Liver (tissue), 9 donors: ENCODE measurements around the gene IGSF6. TPM values are rescaled to one million over a fixed set of nuclear protein-coding genes. Genes with fewer than 3 reads are reported as not detected.
A peak's percentile ranks its signal among the peaks of the same experiment; 100 is the strongest.

Experiments used
- DNase-seq: peaks from one replicate; pipeline ENCODE4 v3.0.0-alpha.2; 2017; ENCODE audit warnings: low spot score
- H3K27ac ChIP-seq, 2 donors: one replicate each; pipeline ENCODE4 v1.7.0; 2013; ENCODE audit warnings: inconsistent platforms in 2 of 2, low read length in 2 of 2, control low read depth in 1 of 2, low read depth in 1 of 2, mild to moderate bottlenecking in 1 of 2
- H3K27me3 ChIP-seq, 4 donors: one replicate each; pipeline versions ENCODE4 v1.6.1 to v1.7.0; 2013; ENCODE audit warnings: low read length in 3 of 4, inconsistent platforms in 1 of 4, mild to moderate bottlenecking in 1 of 4, moderate library complexity in 1 of 4; ENCODE audit not compliant: control insufficient read depth in 4 of 4, insufficient read depth in 4 of 4
- H3K36me3 ChIP-seq, 4 donors: one replicate each; pipeline versions ENCODE4 v1.6.1 to v1.7.0; 2013; ENCODE audit warnings: low read length in 3 of 4, mild to moderate bottlenecking in 3 of 4, low read depth in 1 of 4, moderate library complexity in 1 of 4; ENCODE audit not compliant: control insufficient read depth in 4 of 4, insufficient read depth in 3 of 4
- H3K4me1 ChIP-seq, 4 donors: one replicate each; pipeline versions ENCODE4 v1.6.1 to v1.7.0; 2013; ENCODE audit warnings: low read length in 3 of 4, mild to moderate bottlenecking in 3 of 4, moderate library complexity in 1 of 4; ENCODE audit not compliant: control insufficient read depth in 4 of 4, insufficient read depth in 4 of 4
- H3K4me3 ChIP-seq, 3 donors: one replicate each; pipeline versions ENCODE4 v1.6.1 to v1.7.0; 2013; ENCODE audit warnings: low read length in 3 of 3, control low read depth in 1 of 3, low read depth in 1 of 3, mild to moderate bottlenecking in 1 of 3
- H3K9ac ChIP-seq, 2 donors: one replicate each; pipeline ENCODE4 v1.7.0; 2013; ENCODE audit warnings: low read length in 2 of 2, mild to moderate bottlenecking in 2 of 2, moderate library complexity in 2 of 2, control low read depth in 1 of 2, low read depth in 1 of 2
- H3K9me3 ChIP-seq, 4 donors: one replicate each; pipeline versions ENCODE4 v1.6.1 to v1.7.0; 2013; ENCODE audit warnings: low read length in 3 of 4; ENCODE audit not compliant: control insufficient read depth in 4 of 4
- EGR1 ChIP-seq, 2 donors: IDR thresholded peaks; 2 replicates each; pipeline ENCODE4 v1.6.1; 2016 to 2018; ENCODE audit warnings: antibody characterized with exemption in 2 of 2, low read depth in 2 of 2
- FOXA1 ChIP-seq: IDR thresholded peaks from 2 replicates; pipeline ENCODE4 v1.6.1; 2016; ENCODE audit warnings: antibody characterized with exemption
- GABPA ChIP-seq, 2 donors: IDR thresholded peaks in 1 of 2; conservative IDR thresholded peaks in 1 of 2; 2 replicates each; pipeline ENCODE4 v1.6.1; 2016; ENCODE audit warnings: antibody characterized with exemption in 2 of 2, mild to moderate bottlenecking in 1 of 2, moderate library complexity in 1 of 2
- HNF4A ChIP-seq, 2 donors: conservative IDR thresholded peaks; 2 replicates each; pipeline ENCODE4 v1.6.1; 2016; ENCODE audit warnings: antibody characterized with exemption in 2 of 2, mild to moderate bottlenecking in 2 of 2
- HNF4G ChIP-seq: IDR thresholded peaks from 2 replicates; pipeline ENCODE4 v1.6.1; 2016; ENCODE audit warnings: antibody characterized with exemption
- JUND ChIP-seq, 2 donors: IDR thresholded peaks; 2 replicates each; pipeline ENCODE4 v1.6.1; 2016; ENCODE audit warnings: antibody characterized with exemption in 2 of 2
- MAX ChIP-seq: IDR thresholded peaks from 2 replicates; pipeline ENCODE4 v1.6.1; 2016; ENCODE audit warnings: antibody characterized with exemption
- NR2F2 ChIP-seq: IDR thresholded peaks from 2 replicates; pipeline ENCODE4 v1.6.1; 2016; ENCODE audit warnings: antibody characterized with exemption
- RAD21 ChIP-seq, 2 donors: IDR thresholded peaks; 2 replicates each; pipeline ENCODE4 v1.6.1; 2016; ENCODE audit warnings: antibody characterized with exemption in 2 of 2, mild to moderate bottlenecking in 2 of 2
- RXRA ChIP-seq, 2 donors: IDR thresholded peaks; 2 replicates each; pipeline ENCODE4 v1.6.1; 2017 to 2018; ENCODE audit warnings: antibody characterized with exemption in 2 of 2, mild to moderate bottlenecking in 1 of 2
- SP1 ChIP-seq: IDR thresholded peaks from 2 replicates; pipeline ENCODE4 v1.6.1; 2018; ENCODE audit warnings: antibody characterized with exemption, mild to moderate bottlenecking
- TAF1 ChIP-seq: conservative IDR thresholded peaks from 2 replicates; pipeline ENCODE4 v1.6.1; 2016; ENCODE audit warnings: antibody characterized with exemption, mild to moderate bottlenecking
- YY1 ChIP-seq: IDR thresholded peaks from 2 replicates; pipeline ENCODE4 v1.6.1; 2016; ENCODE audit warnings: antibody characterized with exemption, mild to moderate bottlenecking
- WGBS: extraction: QIAGEN DNeasy Blood & Tissue Kit; methylation state at CpG from one replicate; pipeline ENCODE4 v1.1.7; 2013; 5-methylcytosine and 5-hydroxymethylcytosine counted together
- polyA plus RNA-seq, 2 donors: library from polyadenylated mRNA; stranded (reverse) in 1 of 2; unstranded in 1 of 2; fragments of 200-250 nt in 1 of 2; fragments of >200 nt in 1 of 2; fragmentation: Nextera tagmentation in 1 of 2; extraction: Ambion mirVana in 1 of 2; gene quantifications; one replicate each; pipeline versions ENCODE4 v1.2.1 to v1.2.3, GENCODE V29; 2013 to 2015
- total RNA-seq, 2 donors: library from RNA; depleted of rRNA; stranded (reverse); fragments of >200 nt; gene quantifications; one replicate each; pipeline ENCODE4 v1.2.3, GENCODE V29; 2014
- TF ChIP-seq, protein P1 (sequence below): fragments of 150-350 bp; IDR thresholded peaks from 2 replicates; pipeline ENCODE4 v1.5.1; 2017; ENCODE audit warnings: improper control_type of control experiment, low read depth, low read length; ENCODE audit not compliant: missing input control
- TF ChIP-seq, protein P2 (sequence below): IDR thresholded peaks from 2 replicates; pipeline ENCODE4 v1.6.1; 2016; ENCODE audit warnings: antibody characterized with exemption
- TF ChIP-seq, protein P3 (sequence below): IDR thresholded peaks from 2 replicates; pipeline ENCODE4 v1.6.1; 2016; ENCODE audit warnings: antibody characterized with exemption, mild to moderate bottlenecking
- TF ChIP-seq, protein P4 (sequence below): IDR thresholded peaks from 2 replicates; pipeline ENCODE4 v1.6.1; 2016; ENCODE audit warnings: antibody characterized with exemption
- donor health status: healthy.
- donor health status: healthy.
- donor health status: healthy.
- donor health status: healthy.
- donor health status: healthy.

IGSF6 gene
- total and polyA plus RNA-seq, 4 donors: 2.6 to 27.3 (median 5.4) TPM

DNA sequence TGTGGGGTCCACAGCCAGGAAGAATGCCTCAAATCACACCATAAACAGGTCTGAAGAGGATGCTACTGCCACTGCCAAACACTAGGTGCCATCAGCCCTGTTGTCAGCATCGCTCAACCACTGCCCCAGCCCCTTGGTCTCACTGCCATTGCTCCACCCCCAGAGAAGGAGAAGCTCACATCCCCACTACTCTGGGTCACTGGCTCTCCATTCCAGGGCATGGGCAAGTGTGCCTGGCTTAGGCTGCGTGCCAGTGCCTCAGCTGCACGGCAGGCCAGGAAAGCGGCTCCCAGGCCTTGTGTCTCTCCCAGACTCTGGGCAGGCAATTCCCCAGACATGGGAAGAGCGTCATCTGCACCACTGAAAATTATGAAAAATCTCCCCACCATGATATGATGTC is 1.2 kb upstream of the IGSF6 start:
- no peak overlapping the region for H3K4me3 ChIP-seq

DNA sequence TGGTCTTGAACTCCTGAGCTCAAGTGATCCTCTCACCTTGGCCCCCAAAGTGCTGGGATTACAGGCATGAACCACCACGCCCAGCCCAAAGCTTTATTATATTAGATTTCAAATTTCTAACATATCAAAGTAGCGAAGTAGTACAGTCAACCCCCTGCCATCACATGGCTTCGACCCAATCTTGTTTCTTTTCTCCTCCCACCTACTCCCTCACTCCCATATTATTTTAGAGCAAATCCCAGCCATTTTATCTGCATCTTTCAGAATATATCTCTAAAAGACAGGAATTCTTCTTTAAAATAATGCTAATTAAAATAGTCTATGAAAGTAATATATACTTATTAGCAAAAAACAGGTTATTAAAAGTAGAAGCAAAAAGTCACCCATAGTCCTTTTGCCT is 893 bp downstream of the IGSF6 start:
- DNase-seq: no peak
- Histone ChIP-seq H3K4me3 (no peak overlapping the region), H3K27ac (peak overlapping the region; percentile 0 to 46), H3K27me3 (no peaks in the 10 kb centered on the region), H3K9ac (no peak overlapping the region), H3K4me1 (peaks cover 0 to 1% (median 0%) of the 10 kb centered on the region in 4 donors), H3K9me3 (no peaks in the 10 kb centered on the region), H3K36me3 (peaks cover 0 to 3% (median 2%) of the 10 kb centered on the region in 4 donors)
- 93% methylated on average over 3 of the region's 3 CpGs for WGBS
- TF ChIP-seq HNF4A (conservative IDR thresholded peaks at IDR 0.05): no peak
- no peak for TF ChIP-seq SP1
- TF ChIP-seq, protein P1, sequence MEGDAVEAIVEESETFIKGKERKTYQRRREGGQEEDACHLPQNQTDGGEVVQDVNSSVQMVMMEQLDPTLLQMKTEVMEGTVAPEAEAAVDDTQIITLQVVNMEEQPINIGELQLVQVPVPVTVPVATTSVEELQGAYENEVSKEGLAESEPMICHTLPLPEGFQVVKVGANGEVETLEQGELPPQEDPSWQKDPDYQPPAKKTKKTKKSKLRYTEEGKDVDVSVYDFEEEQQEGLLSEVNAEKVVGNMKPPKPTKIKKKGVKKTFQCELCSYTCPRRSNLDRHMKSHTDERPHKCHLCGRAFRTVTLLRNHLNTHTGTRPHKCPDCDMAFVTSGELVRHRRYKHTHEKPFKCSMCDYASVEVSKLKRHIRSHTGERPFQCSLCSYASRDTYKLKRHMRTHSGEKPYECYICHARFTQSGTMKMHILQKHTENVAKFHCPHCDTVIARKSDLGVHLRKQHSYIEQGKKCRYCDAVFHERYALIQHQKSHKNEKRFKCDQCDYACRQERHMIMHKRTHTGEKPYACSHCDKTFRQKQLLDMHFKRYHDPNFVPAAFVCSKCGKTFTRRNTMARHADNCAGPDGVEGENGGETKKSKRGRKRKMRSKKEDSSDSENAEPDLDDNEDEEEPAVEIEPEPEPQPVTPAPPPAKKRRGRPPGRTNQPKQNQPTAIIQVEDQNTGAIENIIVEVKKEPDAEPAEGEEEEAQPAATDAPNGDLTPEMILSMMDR: no peak
- TF ChIP-seq, protein P2, sequence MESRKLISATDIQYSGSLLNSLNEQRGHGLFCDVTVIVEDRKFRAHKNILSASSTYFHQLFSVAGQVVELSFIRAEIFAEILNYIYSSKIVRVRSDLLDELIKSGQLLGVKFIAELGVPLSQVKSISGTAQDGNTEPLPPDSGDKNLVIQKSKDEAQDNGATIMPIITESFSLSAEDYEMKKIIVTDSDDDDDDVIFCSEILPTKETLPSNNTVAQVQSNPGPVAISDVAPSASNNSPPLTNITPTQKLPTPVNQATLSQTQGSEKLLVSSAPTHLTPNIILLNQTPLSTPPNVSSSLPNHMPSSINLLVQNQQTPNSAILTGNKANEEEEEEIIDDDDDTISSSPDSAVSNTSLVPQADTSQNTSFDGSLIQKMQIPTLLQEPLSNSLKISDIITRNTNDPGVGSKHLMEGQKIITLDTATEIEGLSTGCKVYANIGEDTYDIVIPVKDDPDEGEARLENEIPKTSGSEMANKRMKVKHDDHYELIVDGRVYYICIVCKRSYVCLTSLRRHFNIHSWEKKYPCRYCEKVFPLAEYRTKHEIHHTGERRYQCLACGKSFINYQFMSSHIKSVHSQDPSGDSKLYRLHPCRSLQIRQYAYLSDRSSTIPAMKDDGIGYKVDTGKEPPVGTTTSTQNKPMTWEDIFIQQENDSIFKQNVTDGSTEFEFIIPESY: no peak
- no peak for TF ChIP-seq RXRA (IDR thresholded peaks at IDR 0.05)
- TF ChIP-seq FOXA1: no peak
- TF ChIP-seq, protein P3, sequence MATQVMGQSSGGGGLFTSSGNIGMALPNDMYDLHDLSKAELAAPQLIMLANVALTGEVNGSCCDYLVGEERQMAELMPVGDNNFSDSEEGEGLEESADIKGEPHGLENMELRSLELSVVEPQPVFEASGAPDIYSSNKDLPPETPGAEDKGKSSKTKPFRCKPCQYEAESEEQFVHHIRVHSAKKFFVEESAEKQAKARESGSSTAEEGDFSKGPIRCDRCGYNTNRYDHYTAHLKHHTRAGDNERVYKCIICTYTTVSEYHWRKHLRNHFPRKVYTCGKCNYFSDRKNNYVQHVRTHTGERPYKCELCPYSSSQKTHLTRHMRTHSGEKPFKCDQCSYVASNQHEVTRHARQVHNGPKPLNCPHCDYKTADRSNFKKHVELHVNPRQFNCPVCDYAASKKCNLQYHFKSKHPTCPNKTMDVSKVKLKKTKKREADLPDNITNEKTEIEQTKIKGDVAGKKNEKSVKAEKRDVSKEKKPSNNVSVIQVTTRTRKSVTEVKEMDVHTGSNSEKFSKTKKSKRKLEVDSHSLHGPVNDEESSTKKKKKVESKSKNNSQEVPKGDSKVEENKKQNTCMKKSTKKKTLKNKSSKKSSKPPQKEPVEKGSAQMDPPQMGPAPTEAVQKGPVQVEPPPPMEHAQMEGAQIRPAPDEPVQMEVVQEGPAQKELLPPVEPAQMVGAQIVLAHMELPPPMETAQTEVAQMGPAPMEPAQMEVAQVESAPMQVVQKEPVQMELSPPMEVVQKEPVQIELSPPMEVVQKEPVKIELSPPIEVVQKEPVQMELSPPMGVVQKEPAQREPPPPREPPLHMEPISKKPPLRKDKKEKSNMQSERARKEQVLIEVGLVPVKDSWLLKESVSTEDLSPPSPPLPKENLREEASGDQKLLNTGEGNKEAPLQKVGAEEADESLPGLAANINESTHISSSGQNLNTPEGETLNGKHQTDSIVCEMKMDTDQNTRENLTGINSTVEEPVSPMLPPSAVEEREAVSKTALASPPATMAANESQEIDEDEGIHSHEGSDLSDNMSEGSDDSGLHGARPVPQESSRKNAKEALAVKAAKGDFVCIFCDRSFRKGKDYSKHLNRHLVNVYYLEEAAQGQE: no peak
- no peak for TF ChIP-seq TAF1
- no peak for TF ChIP-seq YY1
- TF ChIP-seq HNF4G: no peak
- TF ChIP-seq RAD21 (IDR thresholded peaks at IDR 0.05): no peak
- TF ChIP-seq, protein P4, sequence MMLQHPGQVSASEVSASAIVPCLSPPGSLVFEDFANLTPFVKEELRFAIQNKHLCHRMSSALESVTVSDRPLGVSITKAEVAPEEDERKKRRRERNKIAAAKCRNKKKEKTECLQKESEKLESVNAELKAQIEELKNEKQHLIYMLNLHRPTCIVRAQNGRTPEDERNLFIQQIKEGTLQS: no peak
- TF ChIP-seq NR2F2: no peak
- no peak for TF ChIP-seq GABPA (IDR thresholded peaks at IDR 0.05 in 1 of 2, conservative IDR thresholded peaks at IDR 0.05 in 1 of 2)
- no peak for TF ChIP-seq EGR1 (IDR thresholded peaks at IDR 0.05; ENCODE audit: low read depth in 2 of 2)
- TF ChIP-seq MAX: no peak
- TF ChIP-seq JUND (IDR thresholded peaks at IDR 0.05): no peak

More for the DNA sequence above, 1.2 kb upstream of the IGSF6 start:
- WGBS: 89% methylated on average over 5 of the region's 5 CpGs
- Histone ChIP-seq H3K27ac (peak overlapping the region; percentile 14 to 19), H3K9me3 (no peaks in the 10 kb centered on the region), H3K9ac (no peak overlapping the region), H3K27me3 (no peaks in the 10 kb centered on the region), H3K36me3 (peaks cover 0 to 3% (median under 1%) of the 10 kb centered on the region in 4 donors), H3K4me1 (no peaks in the 10 kb centered on the region)
- TF ChIP-seq JUND (IDR thresholded peaks at IDR 0.05): no peak
- TF ChIP-seq GABPA (IDR thresholded peaks at IDR 0.05 in 1 of 2, conservative IDR thresholded peaks at IDR 0.05 in 1 of 2): no peak
- no peak for TF ChIP-seq YY1
- TF ChIP-seq, protein P3: no peak
- DNase-seq: no peak
